GM21619 (cell line): ENCODE results near the gene SPEN.
A peak's percentile ranks its signal among the peaks of the same experiment; 100 is the strongest.
"Not testable (repeated sequence)": the region's sequence is repeated elsewhere in the genome, so short reads cannot be mapped to it uniquely, and the experiment has no call there.

Source experiments
- ATAC-seq: cut with Tn5 transposase; IDR thresholded peaks from one replicate; pipeline ENCODE4 v1.9.1; 2021; ENCODE audit not compliant: unreplicated experiment

SPEN gene

GRCh38 chr1:15847100-15847892 is at the start of gene SPEN:
SPEN (plus strand) TSS chr1:15847707; CDS start chr1:15848068, 361 bp downstream.
- peak; percentile 48 for ATAC-seq

GRCh38 chr1:15799004-15799867 is 48.3 kb upstream of the SPEN start:
- ATAC-seq, result no peak

- ATAC-seq, result no peak
These were observed 47.3 kb upstream of the SPEN start for GRCh38 chr1:15799928-15800835.

GRCh38 chr1:15802234-15802965 is 45.1 kb upstream of the SPEN start:
- no peak for ATAC-seq

GRCh38 chr1:15803380-15803779 is 44.1 kb upstream of the SPEN start:
- no peak for ATAC-seq

- ATAC-seq, result no peak
These were observed 43.4 kb upstream of the SPEN start for GRCh38 chr1:15804060-15804459.

GRCh38 chr1:15807121-15807520 is 40.4 kb upstream of the SPEN start:
- ATAC-seq, result no peak

- not testable (repeated sequence) for ATAC-seq
These were observed 40.0 kb upstream of the SPEN start, which contains the start of gene UQCRHL for GRCh38 chr1:15807549-15807948. UQCRHL (minus strand) TSS chr1:15807649; CDS start chr1:15807649, 0 bp downstream.

GRCh38 chr1:15808955-15809354 is 38.6 kb upstream of the SPEN start:
- ATAC-seq, result no peak

GRCh38 chr1:15810073-15810472 is 37.4 kb upstream of the SPEN start:
- ATAC-seq, result no peak

GRCh38 chr1:15816674-15817073 is 30.8 kb upstream of the SPEN start:
- no peak for ATAC-seq

- ATAC-seq, result no peak
These were observed 27.0 kb upstream of the SPEN start for GRCh38 chr1:15820478-15820877.

GRCh38 chr1:15825800-15826199 is 21.7 kb upstream of the SPEN start:
- no peak for ATAC-seq

GRCh38 chr1:15826810-15827507 is 20.5 kb upstream of the SPEN start:
- ATAC-seq, result no peak

- ATAC-seq, result not testable (repeated sequence)
These were observed 19.9 kb upstream of the SPEN start for GRCh38 chr1:15827567-15827966.

GRCh38 chr1:15828931-15829330 is 18.6 kb upstream of the SPEN start:
- ATAC-seq, result not testable (repeated sequence)

- no peak for ATAC-seq
These were observed 17.2 kb upstream of the SPEN start for GRCh38 chr1:15830258-15830657.

GRCh38 chr1:15833069-15833679 is 14.3 kb upstream of the SPEN start:
- ATAC-seq, result no peak

GRCh38 chr1:15833842-15834405 is 13.6 kb upstream of the SPEN start:
- ATAC-seq, result no peak
